HG02763 (cell line): Measurements from ENCODE around the gene EML4.

ENCODE experiments used
- ATAC-seq: cut with Tn5 transposase; IDR thresholded peaks from one replicate; pipeline ENCODE4 v1.9.1; 2021; ENCODE audit warnings: mild to moderate bottlenecking, moderate library complexity; ENCODE audit not compliant: unreplicated experiment

The EML4 gene

DNA sequence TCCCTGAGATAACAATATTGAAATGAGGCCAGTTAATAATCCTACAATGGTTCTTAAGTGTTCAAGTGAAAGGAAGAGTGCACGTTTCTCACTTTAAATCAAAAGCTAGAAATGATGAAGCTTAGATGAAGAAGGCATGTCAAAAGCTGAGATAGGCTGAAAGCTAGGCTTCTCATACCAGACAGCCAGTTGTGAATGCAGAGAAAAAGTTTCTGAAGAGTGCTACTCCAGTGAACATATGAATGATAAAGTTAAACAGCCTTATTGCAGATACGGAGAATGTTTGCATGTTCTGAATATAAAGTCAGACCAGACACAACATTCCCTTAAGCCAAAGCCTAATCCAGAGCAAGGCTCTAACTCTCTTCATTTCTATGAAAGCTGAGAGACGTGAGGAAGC lies 51.4 kb downstream of the EML4 start:
- no peak for ATAC-seq

GRCh38 chr2:42223067-42223854 lies 54.1 kb downstream of the EML4 start:
- ATAC-seq: no peak

DNA sequence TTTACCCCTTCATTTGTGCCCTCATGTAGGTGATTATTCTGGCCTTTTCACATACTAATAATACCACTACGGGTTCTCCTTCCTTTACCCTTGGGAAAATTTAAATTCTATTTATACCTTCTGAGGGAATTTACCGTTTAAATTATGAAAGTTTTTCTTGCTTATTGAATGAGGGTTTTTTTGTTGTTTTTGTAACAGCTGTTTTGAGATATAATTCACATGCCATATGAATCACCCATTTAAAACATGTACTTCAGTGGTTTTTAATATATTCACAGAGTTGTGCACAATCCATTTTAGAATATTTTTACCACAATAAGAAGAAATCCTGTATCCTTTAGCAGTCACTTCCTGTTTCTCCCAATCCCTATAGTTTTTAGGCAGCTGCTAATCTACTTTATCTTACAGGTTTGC lies 54.7 kb downstream of the EML4 start:
- ATAC-seq: no peak

- no peak for ATAC-seq
Measured at GRCh38 chr2:42224422-42225067, 55.4 kb downstream of the EML4 start.

DNA sequence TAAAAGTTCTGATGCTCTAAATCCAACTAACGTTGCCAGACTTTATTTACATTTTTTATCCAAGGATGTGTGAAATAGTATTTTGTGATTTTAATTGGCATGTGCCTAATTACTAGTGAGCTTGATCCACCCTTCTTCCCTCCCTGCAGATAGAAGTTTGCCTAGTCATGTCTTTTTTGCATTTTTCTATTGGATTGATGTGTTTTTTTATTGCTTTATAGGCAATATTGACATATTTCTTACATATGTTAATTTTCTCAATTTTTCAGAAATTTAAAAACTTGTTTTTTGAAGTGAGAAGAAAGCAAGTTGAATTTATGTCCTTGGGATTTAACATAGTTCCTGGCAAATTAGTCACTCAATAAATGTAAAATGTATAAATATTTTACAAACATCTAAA lies 56.4 kb downstream of the EML4 start:
- no peak for ATAC-seq

- no peak for ATAC-seq
Measured at GRCh38 chr2:42227491-42227890, 58.3 kb downstream of the EML4 start.

DNA sequence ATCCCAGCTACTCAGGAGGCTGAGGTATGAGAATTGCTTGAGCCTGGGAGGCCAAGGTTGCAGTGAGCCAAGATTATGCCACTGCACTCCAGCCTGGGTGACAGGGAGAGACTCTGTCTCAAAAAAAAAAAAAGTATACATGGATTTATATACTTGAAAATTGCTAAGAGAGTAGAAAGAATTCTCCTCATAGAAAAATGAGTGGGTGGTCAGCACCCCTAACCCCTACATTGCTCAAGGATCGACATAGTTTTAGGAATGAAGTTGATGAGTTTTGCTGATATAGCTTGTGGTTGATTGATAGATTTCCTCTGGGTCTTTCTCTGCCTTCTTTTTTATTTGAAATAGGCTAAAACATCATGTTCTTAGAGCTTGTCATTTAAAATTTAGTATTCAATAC lies 58.9 kb downstream of the EML4 start:
- no peak for ATAC-seq

DNA sequence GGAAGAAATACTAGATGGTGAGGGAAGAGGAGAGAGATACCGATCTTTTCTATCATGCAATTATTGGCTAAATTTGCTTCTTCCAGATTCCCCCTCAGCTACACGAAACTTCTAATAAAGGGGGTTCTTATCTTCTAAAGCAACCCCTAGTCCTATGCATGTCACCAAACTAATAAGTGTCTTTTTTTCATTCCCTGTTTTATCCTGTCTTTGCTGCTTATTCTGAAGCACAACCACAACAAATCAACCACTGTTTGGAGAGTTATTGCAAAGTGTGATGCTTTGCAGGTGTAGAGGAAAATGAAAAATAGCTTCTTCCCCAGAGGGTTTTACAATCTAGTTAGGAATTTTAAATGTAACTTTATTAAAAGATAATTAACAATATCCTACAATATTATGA lies 60.8 kb downstream of the EML4 start:
- no peak for ATAC-seq

- no peak for ATAC-seq
Measured at GRCh38 chr2:42230891-42231290, 61.7 kb downstream of the EML4 start.

GRCh38 chr2:42232024-42232423 lies 62.9 kb downstream of the EML4 start:
- no peak for ATAC-seq

GRCh38 chr2:42233976-42234441 lies 64.9 kb downstream of the EML4 start:
- no peak for ATAC-seq

DNA sequence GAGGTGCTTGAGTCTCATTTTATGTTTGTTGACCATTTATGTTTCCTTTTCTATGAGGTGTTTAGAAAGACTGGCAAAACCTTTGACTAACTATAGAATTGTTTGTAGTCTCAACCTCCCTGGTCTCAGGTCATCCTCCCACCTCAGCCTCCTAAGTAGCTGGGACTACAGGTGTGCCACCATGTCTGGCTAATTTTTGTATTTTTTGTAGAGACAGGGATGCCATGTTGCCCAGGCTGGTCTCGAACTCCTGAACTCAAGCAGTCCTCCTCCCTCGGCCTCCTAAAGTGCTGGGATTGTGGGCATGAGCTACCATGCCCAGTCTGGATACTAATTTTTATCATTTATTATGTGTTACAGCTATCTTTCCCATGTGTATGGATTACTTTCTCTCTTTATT lies 67.8 kb downstream of the EML4 start:
- no peak for ATAC-seq

- ATAC-seq: peak; percentile 78
Measured at GRCh38 chr2:42238644-42239288, 69.6 kb downstream of the EML4 start.

DNA sequence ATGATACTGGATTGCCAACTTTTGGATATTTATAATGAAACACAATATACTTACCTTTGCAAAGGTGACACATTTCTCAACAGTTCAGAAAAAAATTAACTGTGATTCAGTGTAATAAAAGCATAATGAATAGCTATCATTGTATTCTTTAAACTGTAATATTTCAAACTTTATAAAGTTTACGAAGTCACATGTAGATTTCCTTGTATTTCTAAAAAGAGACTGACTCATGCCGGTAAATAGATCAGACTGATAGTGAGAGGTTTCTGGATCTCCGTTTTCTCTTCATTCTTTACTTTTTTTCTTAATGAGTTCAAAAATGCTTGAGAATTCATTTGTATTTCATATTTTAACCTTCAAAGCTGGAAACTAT lies 70.1 kb downstream of the EML4 start:
- no peak for ATAC-seq

DNA sequence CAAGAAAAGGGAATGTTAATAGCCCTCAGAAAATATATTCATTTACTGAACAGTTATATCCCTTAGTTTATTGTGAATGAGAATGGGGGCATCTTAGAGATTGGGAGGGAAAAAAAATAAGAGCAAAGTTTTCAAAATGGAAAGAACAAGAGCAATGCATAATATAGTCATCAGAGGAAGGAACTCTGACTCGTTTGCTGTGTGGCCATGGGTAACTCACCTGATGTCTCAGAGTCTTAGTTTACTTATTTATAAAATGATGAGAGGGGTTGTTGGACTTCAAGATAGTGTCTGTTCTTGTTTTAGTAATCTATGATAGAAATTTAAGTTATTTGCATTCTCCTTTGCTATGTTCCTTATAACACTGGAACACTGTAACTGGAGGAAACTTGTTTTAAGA lies 70.7 kb downstream of the EML4 start:
- ATAC-seq: no peak

DNA sequence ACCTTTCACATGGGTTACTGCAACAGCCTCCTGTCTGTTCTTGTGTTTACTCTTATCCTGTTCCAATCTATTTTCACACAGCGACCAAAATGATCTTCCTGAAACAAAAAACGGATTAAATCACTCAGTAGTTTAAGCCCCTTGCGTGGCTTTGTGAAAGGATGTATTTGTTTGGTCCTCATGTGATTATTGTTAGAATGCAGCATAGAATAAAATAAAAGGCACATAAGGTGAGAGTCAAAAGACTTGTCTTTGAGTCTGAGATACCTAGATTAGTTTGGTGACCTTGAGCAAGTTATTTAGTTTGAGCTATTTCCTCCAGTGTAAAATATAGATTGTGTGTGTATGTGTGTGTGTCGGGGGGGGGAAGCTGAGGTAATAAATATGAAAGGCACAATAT lies 72.4 kb downstream of the EML4 start:
- ATAC-seq: no peak

- ATAC-seq: no peak
Measured at GRCh38 chr2:42243297-42243696, 74.1 kb downstream of the EML4 start.

DNA sequence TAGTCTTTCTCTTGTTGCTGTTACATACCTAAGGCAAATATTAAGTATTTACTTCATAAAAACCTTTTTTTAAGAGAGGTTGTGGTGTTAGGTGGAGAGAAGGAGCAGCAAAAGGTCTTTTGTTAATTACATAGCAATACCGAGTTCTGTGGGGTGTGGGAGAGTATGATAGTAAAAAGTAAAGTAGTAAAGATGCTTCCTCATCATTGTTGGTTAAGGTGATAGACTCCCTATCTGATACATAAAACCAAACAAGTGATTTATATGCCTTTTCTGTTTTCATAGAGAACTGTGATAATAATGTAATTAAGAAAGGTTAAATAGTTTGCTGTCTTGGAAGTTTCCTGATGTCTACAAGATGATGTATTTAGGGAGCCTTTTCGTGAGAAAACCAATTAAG lies 75.4 kb downstream of the EML4 start:
- ATAC-seq: no peak

DNA sequence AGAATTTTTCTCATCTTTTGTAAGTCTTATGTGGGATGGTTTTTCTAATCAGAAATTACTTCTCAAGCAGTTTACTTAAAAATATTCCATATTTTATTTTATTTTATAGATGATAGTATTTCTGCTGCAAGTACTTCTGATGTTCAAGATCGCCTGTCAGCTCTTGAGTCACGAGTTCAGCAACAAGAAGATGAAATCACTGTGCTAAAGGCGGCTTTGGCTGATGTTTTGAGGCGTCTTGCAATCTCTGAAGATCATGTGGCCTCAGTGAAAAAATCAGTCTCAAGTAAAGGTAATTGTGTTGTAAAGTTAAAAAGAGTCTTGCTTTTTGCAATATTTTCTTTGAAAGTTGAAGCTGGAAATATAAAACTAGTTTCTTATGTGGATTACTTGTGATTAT lies 76.2 kb downstream of the EML4 start:
- no peak for ATAC-seq

DNA sequence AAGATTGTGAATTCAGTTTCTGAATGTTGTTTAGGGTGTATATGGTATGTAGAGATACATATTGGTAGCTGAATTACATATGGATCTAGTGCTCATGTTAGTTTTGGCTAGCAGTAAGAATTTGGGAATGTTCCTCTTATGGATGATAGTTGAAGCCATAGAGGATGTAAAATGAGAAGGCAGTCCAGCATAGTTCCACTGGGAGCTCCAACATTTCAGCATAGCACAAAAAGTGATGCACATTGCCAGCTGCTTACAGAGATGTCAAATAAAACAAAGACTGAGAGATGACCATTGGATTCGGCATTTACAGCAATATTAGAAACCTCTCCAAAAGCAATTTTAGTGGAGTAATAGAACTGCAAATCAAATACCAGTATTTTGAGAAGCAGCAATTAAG lies 77.4 kb downstream of the EML4 start:
- no peak for ATAC-seq

GRCh38 chr2:42248846-42249245 lies 79.7 kb downstream of the EML4 start:
- ATAC-seq: no peak

DNA sequence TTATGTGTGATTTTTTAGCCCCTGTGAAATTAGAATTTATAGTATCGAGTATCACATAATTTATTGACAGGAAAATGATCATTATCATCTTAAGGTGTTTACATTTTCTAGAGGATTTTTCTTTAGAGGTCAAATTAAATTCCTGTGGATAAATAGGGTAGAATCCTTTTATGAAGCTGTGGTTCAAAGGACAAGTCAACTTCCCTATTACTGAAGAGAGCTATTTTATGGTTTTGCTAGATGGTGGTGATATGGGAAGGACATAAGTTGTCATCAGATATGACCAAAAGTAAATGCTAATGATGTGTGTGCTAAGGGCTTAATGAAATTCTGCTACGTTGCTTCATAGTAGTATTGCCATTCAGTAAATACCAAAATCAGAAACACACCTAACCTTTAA lies 80.1 kb downstream of the EML4 start:
- ATAC-seq: no peak
